ENCODE results near the gene MTA2.
"Not testable (repeated sequence)": the region's sequence is repeated elsewhere in the genome, so short reads cannot be mapped to it uniquely, and the experiment has no call there.

Gene MTA2

GRCh38 chr11:62592146-62592815 lies 9.4 kb downstream of the MTA2 start:
- DNase-seq = no peak

GRCh38 chr11:62591448-62592145 lies 10.1 kb downstream of the MTA2 start, which contains the start of gene TUT1:
Gene TUT1 (minus strand): TSS chr11:62591523. CDS start chr11:62591485, 38 bp downstream.
- peak; percentile 90 to 98 (median 96) for DNase-seq

GRCh38 chr11:62588966-62589637 lies 12.6 kb downstream of the MTA2 start:
- no peak for DNase-seq

- not testable (repeated sequence) for DNase-seq
Observed at GRCh38 chr11:62585356-62585755, 16.3 kb downstream of the MTA2 start.

- DNase-seq = not testable (repeated sequence)
Observed at GRCh38 chr11:62581735-62582134, 19.9 kb downstream of the MTA2 start.

- DNase-seq = no peak
Observed at GRCh38 chr11:62580959-62581715, 20.5 kb downstream of the MTA2 start.

- DNase-seq = no peak
Observed at GRCh38 chr11:62579252-62579651, 22.4 kb downstream of the MTA2 start.

- no peak for DNase-seq
Observed at GRCh38 chr11:62578541-62578940, 23.1 kb downstream of the MTA2 start.

GRCh38 chr11:62577046-62577714 lies 24.5 kb downstream of the MTA2 start:
- no peak for DNase-seq

- DNase-seq = no peak
Observed at GRCh38 chr11:62575837-62576236, 25.8 kb downstream of the MTA2 start.

GRCh38 chr11:62575156-62575555 lies 26.5 kb downstream of the MTA2 start:
- no peak for DNase-seq

- DNase-seq = peak in 3 of 6 experiments; percentile 34 to 46 (median 42)
Observed at GRCh38 chr11:62574363-62575071, 27.1 kb downstream of the MTA2 start.

GRCh38 chr11:62573592-62574362 lies 27.9 kb downstream of the MTA2 start, which contains the start of gene EEF1G:
Gene EEF1G (minus strand): TSS chr11:62573891. CDS start chr11:62573842, 49 bp downstream.
- DNase-seq = peak; percentile 91 to 100 (median 98)

GRCh38 chr11:62573006-62573591 lies 28.6 kb downstream of the MTA2 start:
- peak in 3 of 6 experiments; percentile 25 to 60 (median 44) for DNase-seq

- DNase-seq = no peak
Observed at GRCh38 chr11:62572431-62572830, 29.2 kb downstream of the MTA2 start.

- not testable (repeated sequence) for DNase-seq
Observed at GRCh38 chr11:62571493-62571892, 30.2 kb downstream of the MTA2 start.

- not testable (repeated sequence) for DNase-seq
Observed at GRCh38 chr11:62570903-62571302, 30.8 kb downstream of the MTA2 start.

GRCh38 chr11:62569611-62570010 lies 32.1 kb downstream of the MTA2 start:
- no peak for DNase-seq

- DNase-seq = no peak
Observed at GRCh38 chr11:62567018-62567633, 34.5 kb downstream of the MTA2 start.

GRCh38 chr11:62566247-62566646 lies 35.4 kb downstream of the MTA2 start:
- DNase-seq = no peak

Data from stimulated activated naive CD4-positive, alpha-beta T cell (primary cell).